ENCODE results near the gene NGB.

GRCh38 chr14:77264466-77265186 is 6.4 kb downstream of the NGB start:
- TF ChIP-seq CTCF (IDR thresholded peaks at IDR 0.05; ENCODE audit: control extremely low read depth in 1 of 3, insufficient read depth in 1 of 3, low read depth in 1 of 3, low read length in 3 of 3) (no peak), POLR2AphosphoS5 (IDR thresholded peaks at IDR 0.05; ENCODE audit: low read depth, low read length) (no peak), SUZ12 (IDR thresholded peaks at IDR 0.05; ENCODE audit: low read length) (no peak), TCF12 (IDR thresholded peaks at IDR 0.05; ENCODE audit: low read depth, low read length) (no peak), EZH2 (IDR thresholded peaks at IDR 0.05; ENCODE audit: low read depth, low read length, severe bottlenecking) (no peak), EP300 (IDR thresholded peaks at IDR 0.05; ENCODE audit: borderline replicate concordance in 1 of 2, low read depth in 2 of 2, low read length in 2 of 2) (no peak), ZNF274 (IDR thresholded peaks at IDR 0.05; ENCODE audit: borderline replicate concordance, extremely low read depth, low read length) (no peak), POLR2A (IDR thresholded peaks at IDR 0.05; ENCODE audit: control extremely low read depth in 1 of 2, low read depth in 2 of 2, low read length in 2 of 2) (no peak), EGR1 (IDR thresholded peaks at IDR 0.05; ENCODE audit: borderline replicate concordance, low read depth, low read length) (no peak)

All from H1 (cell line).